SK-N-SH (cell line): ENCODE measurements around the gene TBCC. TPM values are rescaled to one million over a fixed set of nuclear protein-coding genes. Genes with fewer than 3 reads are reported as not detected.

Experiments used
- CTCF ChIA-PET: fragments of 300-600, 350-600 bp; formaldehyde crosslinking; extraction: SDS; loops from one replicate; lab custom pipeline; 2021; lab: Yijun Ruan, JAX
- POLR2A ChIA-PET: fragments of 350-600 bp; sonication (Branson Sonifier 250); formaldehyde crosslinking; extraction: SDS; loops from one replicate; lab custom pipeline; 2020; ENCODE audit warnings: antibody characterized with exemption, inconsistent platforms; lab: Yijun Ruan, JAX
- DNase-seq: peaks from one replicate; pipeline ENCODE4 v3.0.0; 2012
- H2AFZ ChIP-seq: fragments of 200-600 bp; sonication (generic); 2 replicates; pipeline ENCODE4 v1.8.1; 2016; ENCODE audit warnings: antibody characterized with exemption, mild to moderate bottlenecking, low read depth
- H3F3A ChIP-seq: fragments of 200-600 bp; sonication (generic); replicated peaks from 2 replicates; pipeline ENCODE3; 2016; ENCODE audit warnings: antibody characterized with exemption, mild to moderate bottlenecking; ENCODE audit not compliant: insufficient read depth
- H3K27ac ChIP-seq, 2 experiments: fragments of 200-500 bp in 1 of 2; fragments of 200-600 bp in 1 of 2; sonication (Bioruptor generic) in 1 of 2; sonication (generic), shearing (Covaris generic) in 1 of 2; 2 replicates each; pipeline versions ENCODE4 v1.5.1 to v1.6.1; 2014 to 2016; ENCODE audit warnings: low read depth in 2 of 2, inconsistent platforms in 1 of 2, low read length in 1 of 2, mild to moderate bottlenecking in 1 of 2, mixed read lengths in 1 of 2
- H3K27me3 ChIP-seq: fragments of 200-600 bp; sonication (generic), shearing (Covaris generic); 2 replicates; pipeline ENCODE4 v1.6.1; 2016; ENCODE audit warnings: mixed run types; ENCODE audit not compliant: insufficient read depth
- H3K36me3 ChIP-seq, 2 experiments: fragments of 200-500 bp in 1 of 2; fragments of 200-600 bp in 1 of 2; sonication (Bioruptor generic) in 1 of 2; sonication (generic) in 1 of 2; replicated peaks in 1 of 2; 2 replicates each; pipeline versions ENCODE3 to v1.5.1; 2014 to 2016; ENCODE audit warnings: low read length in 1 of 2, mild to moderate bottlenecking in 1 of 2; ENCODE audit not compliant: insufficient read depth in 2 of 2, control insufficient read depth in 1 of 2
- H3K4me1 ChIP-seq, 2 experiments: fragments of 200-500 bp in 1 of 2; fragments of 200-600 bp in 1 of 2; sonication (Bioruptor generic) in 1 of 2; sonication (generic), shearing (Covaris generic) in 1 of 2; 2 replicates each; pipeline versions ENCODE4 v1.5.1 to v1.6.1; 2014 to 2016; ENCODE audit warnings: low read depth in 1 of 2, low read length in 1 of 2, mixed run types in 1 of 2; ENCODE audit not compliant: insufficient read depth in 2 of 2, control insufficient read depth in 1 of 2
- H3K4me2 ChIP-seq: fragments of 200-600 bp; sonication (generic), shearing (Covaris generic); 2 replicates; pipeline ENCODE4 v1.6.1; 2017; ENCODE audit warnings: mixed run types
- H3K4me3 ChIP-seq, 2 experiments: fragments of 200-500 bp in 1 of 2; fragments of 200-600 bp in 1 of 2; sonication (Bioruptor generic) in 1 of 2; sonication (generic), shearing (Covaris generic) in 1 of 2; 2 replicates each; pipeline versions ENCODE4 v1.5.1 to v1.8.1; 2014 to 2016; ENCODE audit warnings: low read depth in 2 of 2, inconsistent platforms in 1 of 2, low read length in 1 of 2, mild to moderate bottlenecking in 1 of 2, mixed read lengths in 1 of 2, moderate library complexity in 1 of 2
- H3K79me2 ChIP-seq: fragments of 200-600 bp; sonication (generic); 2 replicates; pipeline ENCODE4 v1.8.1; 2017; ENCODE audit warnings: mild to moderate bottlenecking; ENCODE audit not compliant: insufficient read depth
- H3K9ac ChIP-seq: fragments of 200-600 bp; sonication (generic); 2 replicates; pipeline ENCODE4 v1.6.1; 2017; ENCODE audit warnings: mixed run types
- H3K9me2 ChIP-seq: fragments of 200-600 bp; sonication (generic); 2 replicates; pipeline ENCODE4 v1.6.1; 2017; ENCODE audit warnings: mixed run types
- H3K9me3 ChIP-seq: fragments of 200-600 bp; sonication (generic); 2 replicates; pipeline ENCODE4 v1.6.1; 2017; ENCODE audit warnings: mixed run types, mild to moderate bottlenecking, moderate library complexity
- H4K20me1 ChIP-seq: fragments of 200-600 bp; sonication (generic); 2 replicates; pipeline ENCODE4 v1.6.1; 2017; ENCODE audit warnings: mild to moderate bottlenecking, mixed run types; ENCODE audit not compliant: insufficient read depth
- CTCF ChIP-seq: fragments of 200-600 bp; sonication (generic); IDR thresholded peaks from 2 replicates; pipeline ENCODE4 v1.6.1; 2017; ENCODE audit warnings: antibody characterized with exemption, mild to moderate bottlenecking, moderate library complexity
- ELF1 ChIP-seq: IDR thresholded peaks from 2 replicates; pipeline ENCODE4 v1.4.0; 2012
- EP300 ChIP-seq, 2 experiments: IDR thresholded peaks; 2 replicates each; pipeline versions ENCODE4 v1.4.0 to v1.6.1; 2012; ENCODE audit warnings: borderline replicate concordance in 1 of 2, low read depth in 1 of 2, low read length in 1 of 2
- EZH2phosphoT487 ChIP-seq: fragments of 200-600 bp; sonication (generic); IDR thresholded peaks from 2 replicates; pipeline ENCODE4 v1.6.1; 2017; ENCODE audit warnings: low read depth, mixed run types, mild to moderate bottlenecking, antibody characterized with exemption, moderate library complexity, borderline replicate concordance
- FOSL2 ChIP-seq: IDR thresholded peaks from 2 replicates; pipeline ENCODE4 v1.4.0; 2012; ENCODE audit warnings: low read depth, mild to moderate bottlenecking, moderate library complexity, borderline replicate concordance
- FOXM1 ChIP-seq: IDR thresholded peaks from 2 replicates; pipeline ENCODE4 v1.4.0; 2012; ENCODE audit warnings: low read depth, mild to moderate bottlenecking
- GATA2 ChIP-seq: sonication (generic); formaldehyde crosslinking; IDR thresholded peaks from 2 replicates; pipeline ENCODE4 v1.5.0; 2020; ENCODE audit warnings: mild to moderate bottlenecking, missing genetic modification reagents
- MAX ChIP-seq: IDR thresholded peaks from 2 replicates; pipeline ENCODE4 v1.4.0; 2012; ENCODE audit warnings: low read depth
- MEF2A ChIP-seq: IDR thresholded peaks from 2 replicates; pipeline ENCODE4 v1.4.0; 2012; ENCODE audit warnings: low read depth, borderline replicate concordance
- MXI1 ChIP-seq: IDR thresholded peaks from 2 replicates; pipeline ENCODE4 v1.6.1; 2012; ENCODE audit warnings: mild to moderate bottlenecking, low read depth, low read length, improper control_type of control experiment
- NFIC ChIP-seq: IDR thresholded peaks from 2 replicates; pipeline ENCODE4 v1.4.0; 2012; ENCODE audit warnings: borderline replicate concordance
- NRF1 ChIP-seq: IDR thresholded peaks from 2 replicates; pipeline ENCODE4 v1.6.1; 2012; ENCODE audit warnings: low read depth, mild to moderate bottlenecking, low read length
- POLR2AphosphoS5 ChIP-seq: IDR thresholded peaks from 2 replicates; pipeline ENCODE4 v1.6.1; 2012; ENCODE audit warnings: low read depth, low read length
- RFX5 ChIP-seq: IDR thresholded peaks from 2 replicates; pipeline ENCODE4 v1.6.1; 2012; ENCODE audit warnings: mild to moderate bottlenecking, improper control_type of control experiment, low read length
- RXRA ChIP-seq: IDR thresholded peaks from 2 replicates; pipeline ENCODE4 v1.4.0; 2012; ENCODE audit warnings: low read depth, mild to moderate bottlenecking, borderline replicate concordance
- SIN3A ChIP-seq: IDR thresholded peaks from 2 replicates; pipeline ENCODE4 v1.6.1; 2012; ENCODE audit warnings: low read depth, mild to moderate bottlenecking, low read length, moderate library complexity, borderline replicate concordance
- SMC3 ChIP-seq: IDR thresholded peaks from 2 replicates; pipeline ENCODE4 v1.6.1; 2012; ENCODE audit warnings: low read depth, low read length, improper control_type of control experiment
- TAF1 ChIP-seq: IDR thresholded peaks from 2 replicates; pipeline ENCODE4 v1.6.1; 2012; ENCODE audit warnings: low read depth, mild to moderate bottlenecking, low read length, moderate library complexity, borderline replicate concordance
- TCF12 ChIP-seq: IDR thresholded peaks from 2 replicates; pipeline ENCODE4 v1.4.0; 2012
- TEAD4 ChIP-seq: IDR thresholded peaks from 2 replicates; pipeline ENCODE4 v1.4.0; 2012; ENCODE audit warnings: mild to moderate bottlenecking, borderline replicate concordance; ENCODE audit not compliant: insufficient read depth
- USF2 ChIP-seq: fragments of 150-350 bp; IDR thresholded peaks from 2 replicates; pipeline ENCODE4 v1.6.1; 2017; ENCODE audit warnings: antibody characterized with exemption, low read length, low read depth, borderline replicate concordance
- YY1 ChIP-seq: IDR thresholded peaks from 2 replicates; pipeline ENCODE4 v1.4.0; 2012; ENCODE audit warnings: low read depth, mild to moderate bottlenecking
- WGBS: methylation state at CpG from one replicate; pipeline ENCODE4 v1.1.6; 2017; ENCODE audit warnings: low lambda C conversion rate; 5-methylcytosine and 5-hydroxymethylcytosine counted together
- polyA plus RNA-seq, 3 experiments: library from polyadenylated mRNA; depleted of rRNA; stranded (reverse); fragments of >200 nt; gene quantifications; 2 replicates each; pipeline ENCODE4 v1.2.3, GENCODE V29; 2012
- TF ChIP-seq, protein P1 (sequence below): IDR thresholded peaks from 2 replicates; pipeline ENCODE4 v1.6.1; 2012; ENCODE audit warnings: mild to moderate bottlenecking, low read depth, low read length, moderate library complexity
- TF ChIP-seq, protein P2 (sequence below): IDR thresholded peaks from 2 replicates; pipeline ENCODE4 v1.4.0; 2012; ENCODE audit warnings: low read depth, borderline replicate concordance
- TF ChIP-seq, protein P3 (sequence below): fragments of 150-350 bp; IDR thresholded peaks from 2 replicates; pipeline ENCODE4 v1.6.1; 2016; ENCODE audit warnings: mild to moderate bottlenecking, low read depth, low read length

The TBCC gene
- polyA plus RNA-seq, 1 of the 3 experiments (the other 2 are of a cell fraction), result 18.2 TPM

DNA sequence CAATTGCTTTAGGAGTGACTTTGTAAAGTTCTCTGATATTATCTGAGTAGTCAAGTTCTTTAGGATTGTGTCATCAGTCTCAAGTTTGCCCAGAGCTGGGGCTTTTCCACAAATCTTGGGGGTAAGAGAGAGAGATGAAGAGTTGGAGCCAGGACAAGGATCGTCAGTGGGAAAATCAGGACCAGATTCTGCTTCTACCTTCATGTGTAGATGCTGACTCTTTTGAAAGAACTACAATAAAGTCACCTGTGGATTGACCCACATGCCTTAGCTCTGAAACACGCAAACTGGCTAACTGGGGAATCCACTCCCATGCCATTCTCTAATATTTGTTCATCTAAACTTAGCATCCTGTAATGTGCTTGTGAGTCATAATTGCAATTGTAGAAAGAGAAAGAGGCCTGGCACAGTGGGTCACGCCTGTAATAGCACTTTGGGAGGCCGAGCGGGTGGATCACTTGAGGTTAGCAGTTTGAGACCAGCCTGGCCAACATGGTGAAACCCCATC lies 20.3 kb upstream of the TBCC start:
- WGBS, result 28% methylated on average over 5 of the region's 5 CpGs
- Histone ChIP-seq H3K4me3 (no peak overlapping the region), H3K79me2 (no peaks in the 10 kb centered on the region; the same call in 1 of the 2 replicates), H3K36me3 (no peaks in the 10 kb centered on the region), H3K4me1 (0 out of 4 replicates have a peak, but pooled peaks cover 0 to 10% of the 10 kb centered on the region in 2 experiments), H3F3A (peaks cover 23% of the 10 kb centered on the region), H4K20me1 (no peaks in the 10 kb centered on the region), H3K9ac (peak overlapping the region; percentile 33; the same call in 1 of the 2 replicates), H3K9me2 (no peaks in the 10 kb centered on the region), H3K4me2 (peak overlapping the region; percentile 56), H3K27me3 (no peaks in the 10 kb centered on the region), H3K9me3 (no peaks in the 10 kb centered on the region), H3K27ac (peak overlapping the region in 1 of 2 experiments; percentile 90; a peak in 2 of 4 replicates), H2AFZ (no peak overlapping the region)
- ChIA-PET CTCF (interaction anchor here (0.6 kb wide), 1 partner anchor 9 kb away, joined by 3 read pairs; no protein-coding TSS in a partner anchor), POLR2A (no interaction called here)
- DNase-seq, result no peak
- TF ChIP-seq TAF1 (no peak), NRF1 (no peak), ELF1 (no peak), RFX5 (no peak), RXRA (0 out of 2 replicates have a peak, but pooled peaks have one; percentile 56), EZH2phosphoT487 (no peak), FOXM1 (no peak), MXI1 (no peak), POLR2AphosphoS5 (no peak), SIN3A (no peak), TCF12 (peak; percentile 68), USF2 (no peak), EP300 (IDR thresholded peaks at IDR 0.05; ENCODE audit: borderline replicate concordance in 1 of 2, low read depth in 1 of 2, low read length in 1 of 2) (0 out of 4 replicates have a peak, but pooled peaks of 1 of the 2 experiments have one; percentile 34), TEAD4 (0 out of 2 replicates have a peak, but pooled peaks have one; percentile 60), YY1 (peak; percentile 40; the same call in 1 of the 2 replicates), FOSL2 (peak; percentile 57), MEF2A (peak; percentile 72; the same call in 1 of the 2 replicates), MAX (peak; percentile 60), NFIC (peak; percentile 37; the same call in 1 of the 2 replicates), GATA2 (CRISPR knock-in tag) (no peak), CTCF (no peak), SMC3 (no peak)
- TF ChIP-seq, protein P1, sequence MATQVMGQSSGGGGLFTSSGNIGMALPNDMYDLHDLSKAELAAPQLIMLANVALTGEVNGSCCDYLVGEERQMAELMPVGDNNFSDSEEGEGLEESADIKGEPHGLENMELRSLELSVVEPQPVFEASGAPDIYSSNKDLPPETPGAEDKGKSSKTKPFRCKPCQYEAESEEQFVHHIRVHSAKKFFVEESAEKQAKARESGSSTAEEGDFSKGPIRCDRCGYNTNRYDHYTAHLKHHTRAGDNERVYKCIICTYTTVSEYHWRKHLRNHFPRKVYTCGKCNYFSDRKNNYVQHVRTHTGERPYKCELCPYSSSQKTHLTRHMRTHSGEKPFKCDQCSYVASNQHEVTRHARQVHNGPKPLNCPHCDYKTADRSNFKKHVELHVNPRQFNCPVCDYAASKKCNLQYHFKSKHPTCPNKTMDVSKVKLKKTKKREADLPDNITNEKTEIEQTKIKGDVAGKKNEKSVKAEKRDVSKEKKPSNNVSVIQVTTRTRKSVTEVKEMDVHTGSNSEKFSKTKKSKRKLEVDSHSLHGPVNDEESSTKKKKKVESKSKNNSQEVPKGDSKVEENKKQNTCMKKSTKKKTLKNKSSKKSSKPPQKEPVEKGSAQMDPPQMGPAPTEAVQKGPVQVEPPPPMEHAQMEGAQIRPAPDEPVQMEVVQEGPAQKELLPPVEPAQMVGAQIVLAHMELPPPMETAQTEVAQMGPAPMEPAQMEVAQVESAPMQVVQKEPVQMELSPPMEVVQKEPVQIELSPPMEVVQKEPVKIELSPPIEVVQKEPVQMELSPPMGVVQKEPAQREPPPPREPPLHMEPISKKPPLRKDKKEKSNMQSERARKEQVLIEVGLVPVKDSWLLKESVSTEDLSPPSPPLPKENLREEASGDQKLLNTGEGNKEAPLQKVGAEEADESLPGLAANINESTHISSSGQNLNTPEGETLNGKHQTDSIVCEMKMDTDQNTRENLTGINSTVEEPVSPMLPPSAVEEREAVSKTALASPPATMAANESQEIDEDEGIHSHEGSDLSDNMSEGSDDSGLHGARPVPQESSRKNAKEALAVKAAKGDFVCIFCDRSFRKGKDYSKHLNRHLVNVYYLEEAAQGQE, result no peak
- TF ChIP-seq, protein P2, sequence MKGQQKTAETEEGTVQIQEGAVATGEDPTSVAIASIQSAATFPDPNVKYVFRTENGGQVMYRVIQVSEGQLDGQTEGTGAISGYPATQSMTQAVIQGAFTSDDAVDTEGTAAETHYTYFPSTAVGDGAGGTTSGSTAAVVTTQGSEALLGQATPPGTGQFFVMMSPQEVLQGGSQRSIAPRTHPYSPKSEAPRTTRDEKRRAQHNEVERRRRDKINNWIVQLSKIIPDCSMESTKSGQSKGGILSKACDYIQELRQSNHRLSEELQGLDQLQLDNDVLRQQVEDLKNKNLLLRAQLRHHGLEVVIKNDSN, result no peak
- TF ChIP-seq, protein P3, sequence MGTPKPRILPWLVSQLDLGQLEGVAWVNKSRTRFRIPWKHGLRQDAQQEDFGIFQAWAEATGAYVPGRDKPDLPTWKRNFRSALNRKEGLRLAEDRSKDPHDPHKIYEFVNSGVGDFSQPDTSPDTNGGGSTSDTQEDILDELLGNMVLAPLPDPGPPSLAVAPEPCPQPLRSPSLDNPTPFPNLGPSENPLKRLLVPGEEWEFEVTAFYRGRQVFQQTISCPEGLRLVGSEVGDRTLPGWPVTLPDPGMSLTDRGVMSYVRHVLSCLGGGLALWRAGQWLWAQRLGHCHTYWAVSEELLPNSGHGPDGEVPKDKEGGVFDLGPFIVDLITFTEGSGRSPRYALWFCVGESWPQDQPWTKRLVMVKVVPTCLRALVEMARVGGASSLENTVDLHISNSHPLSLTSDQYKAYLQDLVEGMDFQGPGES, result no peak
